ENCODE measurements around the gene DMXL1. TPM values are rescaled to one million over a fixed set of nuclear protein-coding genes. Genes with fewer than 3 reads are reported as not detected.

The DMXL1 gene
- total and polyA plus RNA-seq, 4 experiments from 2014 or later = 10.3 to 37.9 (median 23.5) TPM

DNA sequence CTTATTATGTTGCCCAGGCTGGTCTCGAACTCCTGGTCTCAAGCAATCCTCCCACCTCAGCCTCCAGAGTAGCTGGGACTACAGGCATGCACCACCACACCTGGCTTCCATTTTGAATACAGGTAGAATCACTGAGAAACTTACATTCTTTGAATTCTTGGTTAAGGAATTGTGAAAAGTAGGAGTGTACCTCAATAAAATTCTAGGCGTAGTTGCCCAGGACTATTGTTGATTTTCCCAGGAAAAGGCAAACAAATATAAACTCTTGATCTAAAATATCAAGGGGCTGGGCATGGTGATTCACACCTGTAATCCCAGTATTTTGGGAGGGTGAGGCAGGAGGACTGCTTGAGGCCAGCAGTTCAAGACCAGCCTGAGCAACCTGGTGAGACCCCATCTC, 16.8 kb upstream of the DMXL1 start:
- no peak overlapping the region for H3K4me3 ChIP-seq (ENCODE audit: low read length in 2 of 2)
- H3K4me1 Mint-ChIP-seq = no peaks in the 10 kb centered on the region
- intact Hi-C loops (cut with micrococcal nuclease) = no loop called here
- H3K27me3 Mint-ChIP-seq = peaks cover 0 to 1% of the 10 kb centered on the region in 2 donors
- H3K9me3 ChIP-seq (ENCODE audit: control insufficient read depth in 1 of 2, low read length in 2 of 2) = no peaks in the 10 kb centered on the region
- H3K27ac Mint-ChIP-seq = no peak overlapping the region
- CTCF ChIA-PET (ENCODE audit: partially characterized antibody) = no interaction called here
- no peak overlapping the region for H3K27ac ChIP-seq (ENCODE audit: low read depth, low read length)
- H3K36me3 ChIP-seq (ENCODE audit: insufficient read depth, low read length) = no peaks in the 10 kb centered on the region
- no peaks in the 10 kb centered on the region for H3K36me3 Mint-ChIP-seq
- H3K4me3 Mint-ChIP-seq = no peak overlapping the region
- no peaks in the 10 kb centered on the region for H3K9me3 Mint-ChIP-seq
- no peaks in the 10 kb centered on the region for H3K4me1 ChIP-seq (ENCODE audit: insufficient read depth, low read length)
- no peaks in the 10 kb centered on the region for H3K27me3 ChIP-seq (ENCODE audit: insufficient read depth, low read length)
- DNase-seq = no peak
- POLR2A ChIA-PET (ENCODE audit: partially characterized antibody) = no interaction called here

DNA sequence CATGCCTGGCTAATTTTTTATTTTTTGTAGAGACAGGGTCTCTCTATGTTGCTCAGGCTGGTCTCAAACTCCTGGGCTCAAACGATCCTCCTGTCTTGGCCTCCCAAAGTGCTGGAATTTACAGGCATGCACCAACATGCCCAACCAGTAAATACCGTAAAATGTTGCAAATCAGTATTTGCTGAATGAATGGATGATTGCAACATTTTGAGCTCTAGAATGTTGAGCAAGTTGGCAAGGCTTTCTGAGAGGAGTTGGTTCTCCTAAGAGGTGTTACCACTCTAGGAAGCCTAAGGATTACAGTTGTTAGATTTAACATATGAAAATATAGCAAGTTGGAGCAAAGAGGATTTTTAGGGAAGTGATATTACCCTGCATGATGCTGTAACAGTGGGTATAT, 15.6 kb upstream of the DMXL1 start:
- no peak overlapping the region for H3K27ac ChIP-seq (ENCODE audit: low read depth, low read length)
- DNase-seq = no peak
- H3K4me3 ChIP-seq (ENCODE audit: low read length in 2 of 2) = no peak overlapping the region
- H3K27me3 ChIP-seq (ENCODE audit: insufficient read depth, low read length) = no peaks in the 10 kb centered on the region
- H3K27ac Mint-ChIP-seq = no peak overlapping the region
- H3K27me3 Mint-ChIP-seq = no peaks in the 10 kb centered on the region
- H3K36me3 Mint-ChIP-seq = no peaks in the 10 kb centered on the region
- H3K4me1 ChIP-seq (ENCODE audit: insufficient read depth, low read length) = no peaks in the 10 kb centered on the region
- intact Hi-C loops (cut with micrococcal nuclease) = no loop called here
- H3K4me3 Mint-ChIP-seq = no peak overlapping the region
- no peaks in the 10 kb centered on the region for H3K4me1 Mint-ChIP-seq
- H3K9me3 ChIP-seq (ENCODE audit: control insufficient read depth in 1 of 2, low read length in 2 of 2) = no peaks in the 10 kb centered on the region
- no peaks in the 10 kb centered on the region for H3K36me3 ChIP-seq (ENCODE audit: insufficient read depth, low read length)
- ChIA-PET POLR2A (ENCODE audit: partially characterized antibody) (interaction anchor here (0.6 kb wide), 1 partner anchor 223 kb away, joined by 3 read pairs; no protein-coding TSS in a partner anchor), CTCF (ENCODE audit: partially characterized antibody) (no interaction called here)
- H3K9me3 Mint-ChIP-seq = no peaks in the 10 kb centered on the region

DNA sequence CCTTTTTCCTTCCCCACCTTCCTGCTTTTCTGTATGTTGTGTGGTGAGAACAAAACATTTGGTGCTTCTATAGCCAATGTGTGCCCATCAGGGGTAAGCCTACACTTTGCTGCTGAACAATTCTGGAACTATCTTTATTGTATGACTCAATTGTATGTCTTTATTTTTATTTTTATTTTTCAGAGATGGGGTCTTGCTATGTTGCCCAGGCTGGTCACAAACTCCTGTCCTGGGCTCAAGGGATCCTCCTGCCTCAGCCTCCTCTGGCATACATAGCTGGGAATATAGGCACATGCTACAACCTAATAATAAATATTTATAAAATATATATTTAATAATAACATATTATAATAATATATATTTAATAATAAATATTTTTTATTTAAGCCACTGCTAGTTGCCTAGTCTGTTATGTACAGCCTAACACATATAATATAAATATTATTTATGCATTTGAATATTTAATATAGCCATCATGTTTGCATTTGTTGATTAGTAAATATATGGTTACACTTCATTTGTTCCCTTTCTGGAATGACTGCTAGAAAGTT, 11.8 kb upstream of the DMXL1 start:
- Mint-ChIP-seq H3K36me3 (no peaks in the 10 kb centered on the region), H3K27me3 (no peaks in the 10 kb centered on the region), H3K9me3 (no peaks in the 10 kb centered on the region), H3K27ac (no peak overlapping the region), H3K4me3 (no peak overlapping the region), H3K4me1 (peaks cover 5 to 6% (median 5%) of the 10 kb centered on the region in 4 donors)
- DNase-seq = no peak
- POLR2A ChIA-PET (ENCODE audit: partially characterized antibody) = no interaction called here
- no peak overlapping the region for H3K27ac ChIP-seq (ENCODE audit: low read depth, low read length)
- H3K27me3 ChIP-seq (ENCODE audit: insufficient read depth, low read length) = no peaks in the 10 kb centered on the region
- CTCF ChIA-PET (ENCODE audit: partially characterized antibody) = interaction anchor here (0.7 to 1.0 kb wide), 2 partner anchors 12 to 1008 kb away, joined by 3 read pairs; partner anchors contain the start of gene DMXL1
- intact Hi-C loops (cut with micrococcal nuclease) = no loop called here
- H3K4me3 ChIP-seq (ENCODE audit: low read length in 2 of 2) = no peak overlapping the region
- H3K36me3 ChIP-seq (ENCODE audit: insufficient read depth, low read length) = no peaks in the 10 kb centered on the region
- peaks cover 7% of the 10 kb centered on the region for H3K4me1 ChIP-seq (ENCODE audit: insufficient read depth, low read length)
- no peaks in the 10 kb centered on the region for H3K9me3 ChIP-seq (ENCODE audit: control insufficient read depth in 1 of 2, low read length in 2 of 2)

DNA sequence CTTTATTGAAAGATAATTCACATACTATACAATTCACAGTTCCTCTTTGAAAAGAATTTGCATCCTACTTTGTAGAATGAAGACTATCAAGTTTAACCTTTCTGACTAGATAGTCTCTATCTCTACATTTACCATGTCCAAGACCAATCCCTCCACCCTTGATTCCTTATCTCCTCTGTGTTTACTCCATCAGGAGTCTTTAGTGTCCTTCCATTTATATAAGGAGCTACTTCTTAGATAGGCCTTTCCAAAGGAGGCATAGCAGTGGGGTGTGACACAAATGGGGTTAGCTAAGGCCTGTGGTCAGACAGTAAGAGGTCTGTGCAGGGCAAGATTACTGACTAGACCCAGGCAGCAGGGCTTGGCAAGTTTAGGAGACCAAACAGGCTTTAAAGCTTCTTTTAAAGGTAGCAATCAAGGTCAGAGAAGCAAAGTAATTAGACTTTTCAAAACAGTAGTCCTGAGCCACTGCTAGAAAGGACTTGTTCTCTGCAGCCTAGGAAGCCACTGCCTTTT, 11.1 kb upstream of the DMXL1 start:
- no peaks in the 10 kb centered on the region for H3K27me3 Mint-ChIP-seq
- H3K4me3 Mint-ChIP-seq = no peak overlapping the region
- no peaks in the 10 kb centered on the region for H3K36me3 Mint-ChIP-seq
- H3K4me1 Mint-ChIP-seq = peaks cover 5 to 9% (median 7%) of the 10 kb centered on the region in 4 donors
- Histone ChIP-seq H3K27me3 (ENCODE audit: insufficient read depth, low read length) (no peaks in the 10 kb centered on the region), H3K4me3 (ENCODE audit: low read length in 2 of 2) (no peak overlapping the region), H3K36me3 (ENCODE audit: insufficient read depth, low read length) (no peaks in the 10 kb centered on the region), H3K4me1 (ENCODE audit: insufficient read depth, low read length) (peaks cover 8% of the 10 kb centered on the region), H3K27ac (ENCODE audit: low read depth, low read length) (no peak overlapping the region), H3K9me3 (ENCODE audit: control insufficient read depth in 1 of 2, low read length in 2 of 2) (no peaks in the 10 kb centered on the region)
- POLR2A ChIA-PET (ENCODE audit: partially characterized antibody) = interaction anchor here (1.3 kb wide), 1 partner anchor 11 kb away, joined by 4 read pairs; the partner anchor contains the start of gene DMXL1
- no peak for DNase-seq
- H3K27ac Mint-ChIP-seq = no peak overlapping the region
- H3K9me3 Mint-ChIP-seq = no peaks in the 10 kb centered on the region
- CTCF ChIA-PET (ENCODE audit: partially characterized antibody) = interaction anchor here (1.0 kb wide), 1 partner anchor 11 kb away, joined by 3 read pairs; the partner anchor contains the start of gene DMXL1
- intact Hi-C loops (cut with micrococcal nuclease) = no loop called here

DNA sequence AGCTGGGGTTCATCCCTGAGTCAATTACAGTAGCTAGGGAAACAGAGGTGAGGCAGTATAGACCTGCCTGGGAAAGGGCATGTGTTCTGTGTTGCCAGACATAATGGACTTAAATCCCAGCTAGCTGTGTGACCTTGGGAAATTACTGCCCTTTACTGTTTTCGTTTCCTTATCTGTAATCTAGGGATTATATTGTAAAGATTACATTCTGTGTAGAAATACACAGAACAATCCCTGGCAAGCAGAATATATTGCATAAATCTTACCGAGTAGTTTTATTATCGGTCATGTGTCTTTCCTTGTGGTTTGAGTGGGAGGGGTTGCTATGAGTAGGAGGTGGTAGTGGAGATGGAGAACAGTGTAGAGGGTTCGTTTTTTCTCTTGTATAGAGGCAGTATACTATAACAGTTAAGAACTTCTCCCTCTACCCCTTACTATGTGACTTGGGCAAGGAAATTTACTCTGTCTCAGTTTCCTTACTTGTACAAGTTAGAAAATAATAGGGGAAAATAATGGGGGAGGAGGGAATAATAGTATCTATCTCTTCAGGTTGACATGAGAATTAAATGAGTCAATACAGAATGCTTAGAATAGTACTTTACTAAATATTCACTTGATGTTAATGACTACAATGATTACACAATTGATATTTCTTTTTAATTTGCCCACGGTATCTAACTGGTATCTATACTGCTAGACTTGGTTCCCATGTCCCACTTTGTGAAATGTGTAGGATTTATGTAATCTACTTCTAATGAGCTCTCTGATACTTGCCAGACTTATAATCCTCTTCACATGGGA, 7.1 kb upstream of the DMXL1 start:
- no peak overlapping the region for H3K4me3 ChIP-seq (ENCODE audit: low read length in 2 of 2)
- no peaks in the 10 kb centered on the region for H3K27me3 Mint-ChIP-seq
- no peak overlapping the region for H3K27ac ChIP-seq (ENCODE audit: low read depth, low read length)
- H3K27me3 ChIP-seq (ENCODE audit: insufficient read depth, low read length) = no peaks in the 10 kb centered on the region
- CTCF ChIA-PET (ENCODE audit: partially characterized antibody) = no interaction called here
- POLR2A ChIA-PET (ENCODE audit: partially characterized antibody) = no interaction called here
- intact Hi-C loops (cut with micrococcal nuclease) = no loop called here
- no peaks in the 10 kb centered on the region for H3K36me3 ChIP-seq (ENCODE audit: insufficient read depth, low read length)
- peaks cover 5 to 9% (median 7%) of the 10 kb centered on the region in 4 donors for H3K4me1 Mint-ChIP-seq
- no peaks in the 10 kb centered on the region for H3K9me3 Mint-ChIP-seq
- peaks cover 8% of the 10 kb centered on the region for H3K4me1 ChIP-seq (ENCODE audit: insufficient read depth, low read length)
- no peaks in the 10 kb centered on the region for H3K9me3 ChIP-seq (ENCODE audit: control insufficient read depth in 1 of 2, low read length in 2 of 2)
- no peak overlapping the region for H3K4me3 Mint-ChIP-seq
- DNase-seq = no peak
- H3K27ac Mint-ChIP-seq = peak overlapping the region in 1 of 7 donors; percentile 39
- no peaks in the 10 kb centered on the region for H3K36me3 Mint-ChIP-seq

DNA sequence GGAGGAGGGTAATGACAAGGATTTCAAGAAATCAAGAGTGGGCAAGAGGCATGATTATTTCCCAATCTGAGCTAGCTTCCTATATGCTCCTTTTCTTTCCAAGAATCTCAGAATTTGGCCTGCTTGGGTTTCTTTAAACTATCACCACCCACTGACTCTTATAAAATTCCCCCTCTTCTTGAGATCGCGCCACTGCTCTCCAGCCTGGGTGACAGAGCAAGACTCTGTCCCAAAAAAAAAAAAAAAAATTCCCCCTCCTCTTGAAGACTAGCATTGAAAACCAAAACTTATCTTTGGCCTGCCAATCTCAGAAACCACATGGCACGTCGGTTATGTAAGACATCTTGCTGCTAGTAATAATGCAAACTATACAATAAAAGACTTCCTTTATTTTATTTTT, 3.4 kb upstream of the DMXL1 start:
- Histone ChIP-seq H3K27ac (ENCODE audit: low read depth, low read length) (no peak overlapping the region), H3K4me3 (ENCODE audit: low read length in 2 of 2) (no peak overlapping the region), H3K36me3 (ENCODE audit: insufficient read depth, low read length) (no peaks in the 10 kb centered on the region), H3K4me1 (ENCODE audit: insufficient read depth, low read length) (peaks cover 24% of the 10 kb centered on the region), H3K9me3 (ENCODE audit: control insufficient read depth in 1 of 2, low read length in 2 of 2) (no peaks in the 10 kb centered on the region), H3K27me3 (ENCODE audit: insufficient read depth, low read length) (no peaks in the 10 kb centered on the region)
- Mint-ChIP-seq H3K9me3 (peaks cover 0 to 6% (median 0%) of the 10 kb centered on the region in 8 donors), H3K27me3 (peaks cover 0 to 2% of the 10 kb centered on the region in 2 donors), H3K4me3 (no peak overlapping the region), H3K27ac (no peak overlapping the region), H3K4me1 (peaks cover 12 to 24% (median 13%) of the 10 kb centered on the region in 4 donors), H3K36me3 (peaks cover 0 to 4% of the 10 kb centered on the region in 2 donors)
- ChIA-PET POLR2A (ENCODE audit: partially characterized antibody) (no interaction called here), CTCF (ENCODE audit: partially characterized antibody) (no interaction called here)
- DNase-seq = no peak
- intact Hi-C loops (cut with micrococcal nuclease) = no loop called here

DNA sequence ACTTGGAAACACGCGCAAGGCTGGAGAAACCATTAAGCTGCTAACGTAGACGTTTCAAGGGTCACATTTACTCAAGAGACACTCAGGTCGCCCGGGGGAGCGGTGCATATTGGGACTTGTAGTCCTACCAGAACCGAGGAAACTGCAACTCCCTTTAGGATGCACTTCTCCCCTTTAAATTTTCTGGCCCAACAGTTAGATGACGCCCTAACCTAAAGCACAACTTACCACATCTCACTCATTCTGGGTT, 384 bp upstream of the DMXL1 start:
- intact Hi-C loops (cut with micrococcal nuclease) = loop anchor here (1.0 to 2.0 kb wide), 6 partner anchors 82 to 382 kb away; partner anchors contain the start of genes DTWD2 and HSD17B4
- no peak for DNase-seq

More for the DNA sequence above, 384 bp upstream of the DMXL1 start:
- peak overlapping the region; percentile 15 to 95 for H3K4me3 ChIP-seq (ENCODE audit: low read length in 2 of 2)
- Mint-ChIP-seq H3K4me3 (peak overlapping the region; percentile 92 to 99 (median 99)), H3K36me3 (peaks cover 4% of the 10 kb centered on the region in 2 donors), H3K9me3 (peaks cover 0 to 6% (median 0%) of the 10 kb centered on the region in 8 donors), H3K4me1 (peaks cover 19 to 42% (median 26%) of the 10 kb centered on the region in 4 donors), H3K27me3 (peaks cover 0 to 2% of the 10 kb centered on the region in 2 donors), H3K27ac (peak overlapping the region; percentile 99 to 100 (median 99))
- H3K4me1 ChIP-seq (ENCODE audit: insufficient read depth, low read length) = peaks cover 43% of the 10 kb centered on the region
- H3K27ac ChIP-seq (ENCODE audit: low read depth, low read length) = peak overlapping the region; percentile 86
- CTCF ChIA-PET (ENCODE audit: partially characterized antibody) = interaction anchor here (0.8 to 2.2 kb wide), 10 partner anchors 11 to 382 kb away, joined by 3 to 19 read pairs (median 4); partner anchors contain the start of genes DTWD2 and HSD17B4
- no peaks in the 10 kb centered on the region for H3K36me3 ChIP-seq (ENCODE audit: insufficient read depth, low read length)
- H3K27me3 ChIP-seq (ENCODE audit: insufficient read depth, low read length) = no peaks in the 10 kb centered on the region
- no peaks in the 10 kb centered on the region for H3K9me3 ChIP-seq (ENCODE audit: control insufficient read depth in 1 of 2, low read length in 2 of 2)
- POLR2A ChIA-PET (ENCODE audit: partially characterized antibody) = interaction anchor here (0.7 to 2.1 kb wide), 38 partner anchors 9 to 384 kb away, joined by 3 to 19 read pairs (median 5); partner anchors contain the start of genes DTWD2, HSD17B4 and TNFAIP8
